Activated CD8-positive, alpha-beta memory T cell treated with anti-CD3 and anti-CD28 coated beads, Interleukin-2, amount 50 U/mL, for 24 hours (primary cell): ENCODE results near the gene GPC6.

ENCODE experiments used
- DNase-seq: peaks from one replicate; pipeline ENCODE4 v3.0.0-alpha.2; 2020; ENCODE audit errors: extremely low read depth

The GPC6 gene

GRCh38 chr13:93368718-93369117, 142.1 kb downstream of the GPC6 start:
- no peak for DNase-seq

GRCh38 chr13:93372856-93373255, 146.2 kb downstream of the GPC6 start:
- DNase-seq: no peak

GRCh38 chr13:93375491-93375890, 148.9 kb downstream of the GPC6 start:
- DNase-seq: no peak

GRCh38 chr13:93377196-93377595, 150.6 kb downstream of the GPC6 start:
- no peak for DNase-seq

- DNase-seq: no peak
These were observed 151.6 kb downstream of the GPC6 start for GRCh38 chr13:93378184-93378583.

- DNase-seq: no peak
These were observed 159.5 kb downstream of the GPC6 start for GRCh38 chr13:93386116-93386515.

- no peak for DNase-seq
These were observed 162.1 kb downstream of the GPC6 start for GRCh38 chr13:93388701-93389100.

- DNase-seq: no peak
These were observed 171.0 kb downstream of the GPC6 start for GRCh38 chr13:93397619-93398018.

GRCh38 chr13:93398167-93399035, 171.8 kb downstream of the GPC6 start:
- DNase-seq: no peak

GRCh38 chr13:93399212-93399611, 172.6 kb downstream of the GPC6 start:
- DNase-seq: no peak

GRCh38 chr13:93406136-93406535, 179.5 kb downstream of the GPC6 start:
- no peak for DNase-seq

GRCh38 chr13:93407551-93407950, 180.9 kb downstream of the GPC6 start:
- no peak for DNase-seq

- no peak for DNase-seq
These were observed 182.4 kb downstream of the GPC6 start for GRCh38 chr13:93409001-93409400.

GRCh38 chr13:93409816-93410215, 183.2 kb downstream of the GPC6 start:
- no peak for DNase-seq

- DNase-seq: no peak
These were observed 184.6 kb downstream of the GPC6 start for GRCh38 chr13:93411186-93411680.

GRCh38 chr13:93412676-93413075, 186.1 kb downstream of the GPC6 start:
- DNase-seq: no peak

- no peak for DNase-seq
These were observed 187.5 kb downstream of the GPC6 start for GRCh38 chr13:93413972-93414717.

GRCh38 chr13:93416736-93417355, 190.2 kb downstream of the GPC6 start:
- DNase-seq: no peak

- DNase-seq: no peak
These were observed 191.8 kb downstream of the GPC6 start for GRCh38 chr13:93418398-93418797.

- DNase-seq: no peak
These were observed 193.6 kb downstream of the GPC6 start for GRCh38 chr13:93420206-93420605.

GRCh38 chr13:93420887-93421286, 194.3 kb downstream of the GPC6 start:
- DNase-seq: no peak

- no peak for DNase-seq
These were observed 196.5 kb downstream of the GPC6 start for GRCh38 chr13:93422980-93423543.
